GM23338 (cell line): ENCODE measurements around the gene PDHB. TPM values are rescaled to one million over a fixed set of nuclear protein-coding genes. Genes with fewer than 3 reads are reported as not detected.

Experiments
- ATAC-seq: fragments of 200-7000 bp; cut with Tn5 transposase; 3 replicates; pipeline ENCODE4 v1.9.1; 2020
- DNase-seq: peaks from one replicate; pipeline ENCODE4 v3.0.0-alpha.2; 2015; ENCODE audit warnings: low spot score
- H2AFZ ChIP-seq: fragments of 200-600 bp; sonication (generic); 2 replicates; pipeline ENCODE4 v1.8.0; 2016; ENCODE audit warnings: antibody characterized with exemption, mild to moderate bottlenecking, moderate library complexity
- H3F3A ChIP-seq: fragments of 200-600 bp; sonication (generic); replicated peaks from 2 replicates; pipeline ENCODE4 v1.8.0; 2017; ENCODE audit warnings: antibody characterized with exemption, mixed run types, low read depth
- H3K27ac ChIP-seq: fragments of 200-600 bp; sonication (generic); 2 replicates; pipeline ENCODE4 v1.6.1; 2016; ENCODE audit warnings: low read depth
- H3K27me3 ChIP-seq: fragments of 200-600 bp; sonication (generic); 2 replicates; pipeline ENCODE4 v1.8.0; 2016; ENCODE audit warnings: mild to moderate bottlenecking, mixed run types, moderate library complexity; ENCODE audit not compliant: insufficient read depth
- H3K36me3 ChIP-seq: fragments of 200-600 bp; sonication (generic); 2 replicates; pipeline ENCODE4 v1.8.0; 2016; ENCODE audit warnings: mild to moderate bottlenecking; ENCODE audit not compliant: insufficient read depth
- H3K4me1 ChIP-seq: fragments of 200-600 bp; sonication (generic); 2 replicates; pipeline ENCODE4 v1.8.0; 2016; ENCODE audit warnings: mild to moderate bottlenecking, moderate library complexity; ENCODE audit not compliant: insufficient read depth
- H3K4me2 ChIP-seq: fragments of 200-600 bp; sonication (generic); 2 replicates; pipeline ENCODE4 v1.7.1; 2017; ENCODE audit warnings: mixed run types
- H3K4me3 ChIP-seq: fragments of 200-600 bp; sonication (generic); 2 replicates; pipeline ENCODE4 v1.6.1; 2016; ENCODE audit warnings: mixed run types
- H3K79me2 ChIP-seq: fragments of 200-600 bp; sonication (generic); replicated peaks from 2 replicates; pipeline ENCODE4 v1.8.0; 2017; ENCODE audit warnings: mild to moderate bottlenecking; ENCODE audit not compliant: insufficient read depth
- H3K9me2 ChIP-seq: fragments of 200-600 bp; sonication (generic); 2 replicates; pipeline ENCODE4 v1.8.0; 2017; ENCODE audit not compliant: insufficient read depth
- H4K20me1 ChIP-seq: fragments of 200-600 bp; sonication (generic); replicated peaks from 2 replicates; pipeline ENCODE4 v1.8.0; 2017; ENCODE audit warnings: mild to moderate bottlenecking; ENCODE audit not compliant: insufficient read depth
- H3K27ac Mint-ChIP-seq: 2 replicates; pipeline ENCODE4 v1.8.0; 2020; ENCODE audit warnings: inconsistent platforms, mild to moderate bottlenecking, moderate library complexity, mixed read lengths
- H3K27me3 Mint-ChIP-seq: 3 replicates; pipeline ENCODE4 v1.8.0; 2022; ENCODE audit warnings: low read depth, mild to moderate bottlenecking, moderate library complexity, mixed read lengths, inconsistent platforms; ENCODE audit not compliant: insufficient read depth, poor library complexity
- H3K36me3 Mint-ChIP-seq: 3 replicates; pipeline ENCODE4 v1.8.0; 2021; ENCODE audit warnings: low read depth, mild to moderate bottlenecking, inconsistent platforms, moderate library complexity, mixed read lengths
- H3K4me1 Mint-ChIP-seq: 3 replicates; pipeline ENCODE4 v1.8.0; 2020; ENCODE audit warnings: mild to moderate bottlenecking, inconsistent platforms, mixed read lengths
- H3K4me3 Mint-ChIP-seq: 3 replicates; pipeline ENCODE4 v1.8.0; 2021; ENCODE audit warnings: moderate library complexity, mild to moderate bottlenecking, inconsistent platforms, mixed read lengths
- H3K9me3 Mint-ChIP-seq: 3 replicates; pipeline ENCODE4 v1.8.0; 2020; ENCODE audit warnings: moderate library complexity, mild to moderate bottlenecking, inconsistent platforms, mixed read lengths
- CREB1 ChIP-seq: fragments of 250-450 bp; sonication (Bioruptor Pico); IDR thresholded peaks from 2 replicates; pipeline ENCODE4 v1.5.0; 2020; ENCODE audit warnings: low read depth, mild to moderate bottlenecking, moderate library complexity
- CTCF ChIP-seq, 2 experiments: fragments of 200-600 bp in 1 of 2; sonication (generic) in 1 of 2; conservative IDR thresholded peaks; 2 replicates each; pipeline versions ENCODE4 v1.5.1 to v1.6.1; 2016 to 2017; ENCODE audit warnings: antibody characterized with exemption in 2 of 2, low read depth in 2 of 2, mild to moderate bottlenecking in 2 of 2, moderate library complexity in 1 of 2
- ETS1 ChIP-seq: IDR thresholded peaks from 2 replicates; pipeline ENCODE4 v1.6.1; 2016; ENCODE audit warnings: antibody characterized with exemption
- EZH2 ChIP-seq: fragments of 200-600 bp; sonication (generic); IDR thresholded peaks from one replicate; pipeline ENCODE4 v1.8.0; 2017; ENCODE audit warnings: antibody characterized with exemption, mild to moderate bottlenecking, low read depth; ENCODE audit not compliant: unreplicated experiment
- EZH2phosphoT487 ChIP-seq: fragments of 200-600 bp; sonication (generic); IDR thresholded peaks from one replicate; pipeline ENCODE4 v1.8.1; 2018; ENCODE audit warnings: antibody characterized with exemption; ENCODE audit not compliant: unreplicated experiment
- JUNB ChIP-seq: IDR thresholded peaks from one replicate; pipeline ENCODE4 v1.6.1; 2016; ENCODE audit warnings: antibody characterized with exemption; ENCODE audit not compliant: unreplicated experiment
- NANOG ChIP-seq: IDR thresholded peaks from 2 replicates; pipeline ENCODE4 v1.6.1; 2016; ENCODE audit warnings: antibody characterized with exemption, borderline replicate concordance
- POLR2AphosphoS5 ChIP-seq: IDR thresholded peaks from 2 replicates; pipeline ENCODE4 v1.6.1; 2016; ENCODE audit warnings: antibody characterized with exemption, low read depth
- REST ChIP-seq: IDR thresholded peaks from one replicate; pipeline ENCODE4 v1.6.1; 2018; ENCODE audit warnings: antibody characterized with exemption; ENCODE audit not compliant: unreplicated experiment
- STAT1 ChIP-seq: IDR thresholded peaks from one replicate; pipeline ENCODE4 v1.6.1; 2016; ENCODE audit warnings: antibody characterized with exemption; ENCODE audit not compliant: unreplicated experiment
- ZNF114 ChIP-seq: fragments of 250-450 bp; sonication (Bioruptor Pico); IDR thresholded peaks from 2 replicates; pipeline ENCODE4 v1.5.0; 2020; ENCODE audit warnings: mild to moderate bottlenecking, moderate library complexity
- ZNF331 ChIP-seq: fragments of 250-450 bp; sonication (Bioruptor Pico); IDR thresholded peaks from 2 replicates; pipeline ENCODE4 v1.5.0; 2020; ENCODE audit warnings: low read depth, mild to moderate bottlenecking, moderate library complexity
- ZNF462 ChIP-seq: fragments of 250-450 bp; sonication (Bioruptor Pico); IDR thresholded peaks from 2 replicates; pipeline ENCODE4 v1.5.0; 2020; ENCODE audit warnings: mild to moderate bottlenecking, moderate library complexity
- polyA plus RNA-seq: library from polyadenylated mRNA; unstranded; fragments of >200 nt; fragmentation: Nextera tagmentation; extraction: Ambion mirVana; gene quantifications from 2 replicates; pipeline ENCODE4 v1.2.1, GENCODE V29; 2016
- total RNA-seq: library from RNA; depleted of rRNA; stranded (reverse); fragments of >200 nt; shearing (Covaris generic); gene quantifications from 2 replicates; pipeline ENCODE4 v1.2.3, GENCODE V29; 2014

PDHB gene
- total and polyA plus RNA-seq, 2 experiments from 2014 or later, result 172 to 222 TPM

DNA sequence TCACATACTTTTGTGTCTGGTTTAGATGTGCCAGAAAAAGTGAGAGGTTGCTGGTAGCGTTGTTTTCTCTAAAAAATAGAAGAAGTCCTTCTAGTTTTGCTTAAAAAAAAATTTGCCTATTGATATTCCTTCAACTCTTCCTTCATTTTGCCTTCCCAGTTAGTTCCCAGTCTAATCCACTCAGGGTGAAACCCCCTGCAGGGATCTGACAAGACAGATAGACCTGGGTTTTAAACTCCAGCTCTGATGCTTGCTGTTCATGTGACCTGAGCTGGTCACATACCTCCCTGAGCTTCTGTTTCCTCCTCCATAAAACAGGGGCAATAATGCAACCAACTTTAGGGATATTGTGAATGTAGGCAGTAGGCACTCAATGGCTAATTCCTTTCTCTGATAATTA, 39.6 kb upstream of the PDHB start:
- Mint-ChIP-seq H3K9me3 (no peaks in the 10 kb centered on the region), H3K4me3 (no peak overlapping the region), H3K4me1 (peaks cover 16% of the 10 kb centered on the region), H3K27me3 (peaks cover 5% of the 10 kb centered on the region), H3K27ac (no peak overlapping the region), H3K36me3 (no peaks in the 10 kb centered on the region)
- H3K36me3 ChIP-seq, result no peaks in the 10 kb centered on the region
- peak overlapping the region; percentile 4; the same call in 1 of the 2 replicates for H2AFZ ChIP-seq
- H4K20me1 ChIP-seq, result no peaks in the 10 kb centered on the region
- no peaks in the 10 kb centered on the region for H3F3A ChIP-seq
- no peak overlapping the region for H3K4me3 ChIP-seq
- no peaks in the 10 kb centered on the region for H3K9me2 ChIP-seq
- ATAC-seq (no peak), DNase-seq (no peak)
- no peak for TF ChIP-seq EZH2
- no peak for TF ChIP-seq JUNB
- no peak for TF ChIP-seq REST
- no peak for TF ChIP-seq CTCF (conservative IDR thresholded peaks at IDR 0.05; ENCODE audit: low read depth in 2 of 2)
- no peak for TF ChIP-seq STAT1
- no peak for TF ChIP-seq ZNF114 (CRISPR knock-in tag)
- no peak for TF ChIP-seq ZNF331 (CRISPR knock-in tag)
- TF ChIP-seq ZNF462 (CRISPR knock-in tag), result no peak
- TF ChIP-seq ETS1, result no peak
- no peak for TF ChIP-seq NANOG
- TF ChIP-seq CREB1 (CRISPR knock-in tag), result no peak
- TF ChIP-seq EZH2phosphoT487, result no peak
- TF ChIP-seq POLR2AphosphoS5, result no peak
- H3K4me1 ChIP-seq, result peaks cover 10% of the 10 kb centered on the region
- H3K27ac ChIP-seq, result no peak overlapping the region
- H3K79me2 ChIP-seq, result no peaks in the 10 kb centered on the region
- H3K4me2 ChIP-seq, result no peak overlapping the region
- H3K27me3 ChIP-seq, result no peaks in the 10 kb centered on the region
